ENCODE results near the gene ARF1. TPM values are rescaled to one million over a fixed set of nuclear protein-coding genes. Genes with fewer than 3 reads are reported as not detected.

The ARF1 gene
- total RNA-seq, 2 experiments from 2014 or later, result 342 to 350 TPM

DNA sequence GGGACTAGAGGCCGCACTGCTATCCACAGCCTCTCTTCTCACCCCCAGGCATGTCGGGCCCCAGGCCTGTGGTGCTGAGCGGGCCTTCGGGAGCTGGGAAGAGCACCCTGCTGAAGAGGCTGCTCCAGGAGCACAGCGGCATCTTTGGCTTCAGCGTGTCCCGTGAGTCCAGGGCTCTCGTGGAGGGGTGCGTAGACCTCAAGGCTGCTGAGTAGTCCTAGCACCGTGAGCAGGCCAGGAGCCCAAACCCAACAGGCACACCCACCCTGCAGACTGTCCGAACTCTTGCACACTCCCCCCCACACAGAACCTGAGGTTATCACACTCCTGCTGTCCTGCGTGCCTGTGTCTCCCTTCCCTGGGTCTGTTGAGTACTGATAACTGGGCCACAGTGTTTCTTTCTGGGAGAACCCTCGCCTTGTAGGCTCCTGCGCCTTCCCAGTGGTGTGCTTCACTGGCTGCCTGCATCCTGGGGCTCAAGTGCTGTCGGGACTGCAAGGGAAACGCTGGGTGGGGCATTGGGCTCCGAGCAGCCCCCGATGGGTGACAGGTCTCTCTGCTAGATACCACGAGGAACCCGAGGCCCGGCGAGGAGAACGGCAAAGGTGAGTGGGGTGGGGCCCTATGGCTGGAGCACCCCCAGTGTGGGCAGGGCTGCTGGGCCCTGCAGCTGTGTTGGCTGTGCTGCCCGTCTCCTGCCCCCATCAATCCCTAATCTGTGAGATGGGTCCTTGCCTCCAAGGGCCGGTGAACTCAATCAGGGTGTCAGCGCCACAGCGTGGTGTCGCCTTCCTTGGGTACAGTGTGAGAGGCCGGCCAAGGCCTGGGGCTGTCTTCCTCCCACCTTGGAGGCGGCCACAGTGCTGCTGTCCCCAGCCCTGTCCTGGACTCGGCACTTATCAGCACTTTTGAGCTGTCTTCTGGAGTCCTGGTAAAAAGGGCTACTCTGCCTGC, 63.2 kb downstream of the ARF1 start:
- no peak for DNase-seq
- H3K4me3 Mint-ChIP-seq, result no peak overlapping the region
- H3K36me3 Mint-ChIP-seq, result peaks cover 27% of the 10 kb centered on the region
- peaks cover 25% of the 10 kb centered on the region for H3K4me1 Mint-ChIP-seq
- H3K27me3 Mint-ChIP-seq, result no peaks in the 10 kb centered on the region
- H3K27ac Mint-ChIP-seq, result no peak overlapping the region
- no peaks in the 10 kb centered on the region for H3K9me3 Mint-ChIP-seq

DNA sequence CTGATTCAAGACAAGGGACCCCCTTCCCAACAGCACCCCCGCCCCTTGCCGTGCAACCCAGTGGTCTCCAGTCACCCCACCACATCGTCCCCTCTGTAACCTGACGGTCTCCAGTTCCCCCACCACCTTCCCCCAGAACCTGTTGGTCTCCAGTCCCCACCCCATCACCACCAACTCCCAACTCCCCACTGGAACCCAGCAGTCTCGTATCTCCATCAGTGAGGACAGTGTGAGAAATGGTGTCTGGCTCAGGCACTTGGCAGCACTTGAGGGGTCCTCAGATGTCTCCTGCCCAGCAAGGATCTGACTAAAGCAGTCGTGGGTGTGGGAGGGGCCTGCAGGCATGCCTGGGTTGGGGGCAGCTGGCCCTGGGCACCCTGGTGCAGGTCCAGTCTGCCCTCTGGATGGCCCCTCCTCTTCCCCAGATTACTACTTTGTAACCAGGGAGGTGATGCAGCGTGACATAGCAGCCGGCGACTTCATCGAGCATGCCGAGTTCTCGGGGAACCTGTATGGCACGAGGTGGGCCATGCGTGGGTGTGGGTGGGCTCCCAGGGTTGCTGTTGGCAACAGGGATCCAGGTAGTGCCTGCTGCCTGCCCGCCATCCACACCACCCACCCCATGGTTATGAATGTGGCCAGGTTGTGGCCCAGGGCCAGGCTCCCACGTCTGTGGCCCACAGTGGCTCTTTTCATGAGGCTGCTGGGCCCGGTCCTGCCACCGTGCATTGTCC, 64.1 kb downstream of the ARF1 start:
- DNase-seq, result no peak
- no peaks in the 10 kb centered on the region for H3K9me3 Mint-ChIP-seq
- peaks cover 25% of the 10 kb centered on the region for H3K4me1 Mint-ChIP-seq
- no peak overlapping the region for H3K27ac Mint-ChIP-seq
- H3K27me3 Mint-ChIP-seq, result no peaks in the 10 kb centered on the region
- H3K36me3 Mint-ChIP-seq, result peaks cover 19% of the 10 kb centered on the region
- no peak overlapping the region for H3K4me3 Mint-ChIP-seq

DNA sequence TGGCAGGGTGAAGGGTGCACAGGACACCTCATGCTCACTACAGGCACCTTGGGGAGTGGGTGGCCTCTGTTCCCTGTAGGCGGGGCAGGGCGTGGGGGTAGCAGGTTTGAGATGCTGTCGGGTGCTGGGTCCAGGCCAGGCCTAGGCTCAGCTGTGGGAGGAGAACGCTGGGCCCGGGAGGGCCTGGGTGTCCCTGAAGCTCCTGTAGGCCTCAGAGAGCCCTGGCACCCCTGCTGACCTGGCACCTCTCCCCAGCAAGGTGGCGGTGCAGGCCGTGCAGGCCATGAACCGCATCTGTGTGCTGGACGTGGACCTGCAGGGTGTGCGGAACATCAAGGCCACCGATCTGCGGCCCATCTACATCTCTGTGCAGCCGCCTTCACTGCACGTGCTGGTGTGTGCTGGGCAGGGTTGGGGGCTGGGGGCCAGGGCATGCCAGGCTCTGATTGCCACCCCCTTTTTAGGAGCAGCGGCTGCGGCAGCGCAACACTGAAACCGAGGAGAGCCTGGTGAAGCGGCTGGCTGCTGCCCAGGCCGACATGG, 64.7 kb downstream of the ARF1 start:
- H3K4me3 Mint-ChIP-seq, result no peak overlapping the region
- no peak overlapping the region for H3K27ac Mint-ChIP-seq
- H3K36me3 Mint-ChIP-seq, result peaks cover 12% of the 10 kb centered on the region
- no peaks in the 10 kb centered on the region for H3K9me3 Mint-ChIP-seq
- peaks cover 23% of the 10 kb centered on the region for H3K4me1 Mint-ChIP-seq
- no peak for DNase-seq
- no peaks in the 10 kb centered on the region for H3K27me3 Mint-ChIP-seq

DNA sequence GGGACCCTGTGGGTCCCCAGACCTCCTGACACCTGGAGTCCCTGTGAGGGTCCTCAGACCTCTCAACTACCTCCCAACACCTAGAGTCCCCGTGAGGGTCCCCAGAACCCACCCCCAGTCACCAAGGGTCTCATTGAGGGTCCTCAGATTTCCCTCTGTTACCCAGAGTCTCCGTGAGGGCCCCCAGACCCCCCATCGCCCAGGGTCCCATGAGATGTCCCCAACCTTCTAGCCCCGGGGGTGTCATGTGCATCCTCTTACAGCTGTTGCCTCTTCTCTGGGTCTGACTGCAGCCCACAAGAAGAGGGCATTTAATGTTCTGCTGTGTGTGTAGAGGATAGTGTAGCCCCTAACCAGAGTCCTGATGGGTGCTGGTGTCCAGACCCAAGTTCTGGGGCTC, 65.3 kb downstream of the ARF1 start:
- DNase-seq, result no peak
- Mint-ChIP-seq H3K36me3 (peaks cover 7% of the 10 kb centered on the region), H3K4me3 (no peak overlapping the region), H3K9me3 (no peaks in the 10 kb centered on the region), H3K27ac (no peak overlapping the region), H3K27me3 (no peaks in the 10 kb centered on the region), H3K4me1 (peaks cover 18% of the 10 kb centered on the region)

- no peak overlapping the region for H3K4me3 Mint-ChIP-seq
- H3K4me1 Mint-ChIP-seq, result peaks cover 12% of the 10 kb centered on the region
- DNase-seq, result no peak
- no peaks in the 10 kb centered on the region for H3K27me3 Mint-ChIP-seq
- no peak overlapping the region for H3K27ac Mint-ChIP-seq
- peaks cover 1% of the 10 kb centered on the region for H3K36me3 Mint-ChIP-seq
- no peaks in the 10 kb centered on the region for H3K9me3 Mint-ChIP-seq
These were observed 65.8 kb downstream of the ARF1 start for GRCh38 chr1:228148196-228148861.

Other genes starting within 250 kb of the ARF1 start
- gene WNT9A, start 134.8 kb upstream of the ARF1 start, total RNA-seq, result not detected
- gene WNT3A, start 75.7 kb upstream of the ARF1 start, total RNA-seq, result not detected
- 10 to 100 TPM; 24.4 to 26.1 TPM for gene C1orf35, start 20.6 kb downstream of the ARF1 start, total RNA-seq
- 10 to 100 TPM; 75.0 to 82.4 TPM for gene MRPL55, start 26.6 kb downstream of the ARF1 start, total RNA-seq
- 100 to 1,000 TPM; 294 to 304 TPM for gene GUK1, start 57.6 kb downstream of the ARF1 start, total RNA-seq
- 1 to 10 TPM; 1.1 to 1.2 TPM for gene GJC2, start 67.2 kb downstream of the ARF1 start, total RNA-seq
- 10 to 100 TPM; 18.1 to 19.3 TPM for gene IBA57, start 83.1 kb downstream of the ARF1 start, total RNA-seq
- 10 to 100 TPM; 13.7 to 14.9 TPM for gene OBSCN, start 125.3 kb downstream of the ARF1 start, total RNA-seq